ENCODE data around the gene OSBPL6.

The OSBPL6 gene

GRCh38 chr2:178270338-178270737, 76.0 kb downstream of the OSBPL6 start:
- no peak overlapping the region for H3K4me2 ChIP-seq (ENCODE audit: low read depth, low read length)
- H3K4me1 ChIP-seq (ENCODE audit: low read length), result no peaks in the 10 kb centered on the region
- H3K9me2 ChIP-seq (replicated peaks; ENCODE audit: insufficient read depth, low read length), result no peaks in the 10 kb centered on the region
- H2AFZ ChIP-seq (ENCODE audit: low read length), result no peak overlapping the region
- no peak for DNase-seq
- H3K27ac ChIP-seq (ENCODE audit: low read length), result no peak overlapping the region
- H3K79me2 ChIP-seq (ENCODE audit: low read length), result no peaks in the 10 kb centered on the region
- H4K20me1 ChIP-seq (ENCODE audit: insufficient read depth, low read length), result no peaks in the 10 kb centered on the region
- no peaks in the 10 kb centered on the region for H3K36me3 ChIP-seq (replicated peaks; ENCODE audit: insufficient read depth, low read length)
- no peaks in the 10 kb centered on the region for H3F3A ChIP-seq (ENCODE audit: insufficient read depth, low read length)
- H3K9me3 ChIP-seq (replicated peaks; ENCODE audit: insufficient read depth, low read length), result no peaks in the 10 kb centered on the region
- no peak overlapping the region for H3K9ac ChIP-seq (ENCODE audit: low read length)
- TF ChIP-seq CTCF (IDR thresholded peaks at IDR 0.05; ENCODE audit: low read length), result no peak
- TF ChIP-seq EZH2phosphoT487 (IDR thresholded peaks at IDR 0.05; ENCODE audit: low read length), result no peak
- no peak for TF ChIP-seq EZH2 (optimal IDR thresholded peaks at IDR 0.05; ENCODE audit: low read depth, low read length)
- no peaks in the 10 kb centered on the region for H3K27me3 ChIP-seq (replicated peaks; ENCODE audit: insufficient read depth, low read length)
- H3K4me3 ChIP-seq (ENCODE audit: low read length), result no peak overlapping the region

GRCh38 chr2:178271094-178271493, 76.8 kb downstream of the OSBPL6 start:
- H3K9ac ChIP-seq (ENCODE audit: low read length), result no peak overlapping the region

GRCh38 chr2:178271629-178272333, 77.5 kb downstream of the OSBPL6 start:
- no peaks in the 10 kb centered on the region for H3K27me3 ChIP-seq (replicated peaks; ENCODE audit: insufficient read depth, low read length)
- TF ChIP-seq EZH2 (optimal IDR thresholded peaks at IDR 0.05; ENCODE audit: low read depth, low read length), result no peak
- no peak overlapping the region for H2AFZ ChIP-seq (ENCODE audit: low read length)
- no peak overlapping the region for H3K4me2 ChIP-seq (ENCODE audit: low read depth, low read length)
- DNase-seq, result no peak
- H4K20me1 ChIP-seq (ENCODE audit: insufficient read depth, low read length), result no peaks in the 10 kb centered on the region
- no peaks in the 10 kb centered on the region for H3K79me2 ChIP-seq (ENCODE audit: low read length)
- no peaks in the 10 kb centered on the region for H3K4me1 ChIP-seq (ENCODE audit: low read length)
- H3K9me2 ChIP-seq (replicated peaks; ENCODE audit: insufficient read depth, low read length), result no peaks in the 10 kb centered on the region
- H3K36me3 ChIP-seq (replicated peaks; ENCODE audit: insufficient read depth, low read length), result no peaks in the 10 kb centered on the region
- H3K9me3 ChIP-seq (replicated peaks; ENCODE audit: insufficient read depth, low read length), result no peaks in the 10 kb centered on the region
- no peak overlapping the region for H3K27ac ChIP-seq (ENCODE audit: low read length)
- H3K4me3 ChIP-seq (ENCODE audit: low read length), result no peak overlapping the region
- H3F3A ChIP-seq (ENCODE audit: insufficient read depth, low read length), result no peaks in the 10 kb centered on the region
- no peak overlapping the region for H3K9ac ChIP-seq (ENCODE audit: low read length)

More at GRCh38 chr2:178271094-178271493, 76.8 kb downstream of the OSBPL6 start:
- no peaks in the 10 kb centered on the region for H3K36me3 ChIP-seq (replicated peaks; ENCODE audit: insufficient read depth, low read length)
- H3K9me3 ChIP-seq (replicated peaks; ENCODE audit: insufficient read depth, low read length), result no peaks in the 10 kb centered on the region
- no peaks in the 10 kb centered on the region for H3K27me3 ChIP-seq (replicated peaks; ENCODE audit: insufficient read depth, low read length)
- no peak overlapping the region for H3K4me2 ChIP-seq (ENCODE audit: low read depth, low read length)
- no peaks in the 10 kb centered on the region for H3K4me1 ChIP-seq (ENCODE audit: low read length)
- no peaks in the 10 kb centered on the region for H3F3A ChIP-seq (ENCODE audit: insufficient read depth, low read length)
- no peak overlapping the region for H3K27ac ChIP-seq (ENCODE audit: low read length)
- TF ChIP-seq CTCF (IDR thresholded peaks at IDR 0.05; ENCODE audit: low read length), result no peak
- no peak for TF ChIP-seq EZH2 (optimal IDR thresholded peaks at IDR 0.05; ENCODE audit: low read depth, low read length)
- TF ChIP-seq EZH2phosphoT487 (IDR thresholded peaks at IDR 0.05; ENCODE audit: low read length), result no peak
- no peak overlapping the region for H3K4me3 ChIP-seq (ENCODE audit: low read length)
- no peaks in the 10 kb centered on the region for H3K9me2 ChIP-seq (replicated peaks; ENCODE audit: insufficient read depth, low read length)
- no peak for DNase-seq
- H3K79me2 ChIP-seq (ENCODE audit: low read length), result no peaks in the 10 kb centered on the region
- H2AFZ ChIP-seq (ENCODE audit: low read length), result no peak overlapping the region
- H4K20me1 ChIP-seq (ENCODE audit: insufficient read depth, low read length), result no peaks in the 10 kb centered on the region

- Histone ChIP-seq H3K79me2 (ENCODE audit: low read length) (no peaks in the 10 kb centered on the region), H2AFZ (ENCODE audit: low read length) (no peak overlapping the region), H3K4me1 (ENCODE audit: low read length) (no peaks in the 10 kb centered on the region), H3K36me3 (replicated peaks; ENCODE audit: insufficient read depth, low read length) (no peaks in the 10 kb centered on the region), H3F3A (ENCODE audit: insufficient read depth, low read length) (no peaks in the 10 kb centered on the region), H3K4me2 (ENCODE audit: low read depth, low read length) (no peak overlapping the region), H3K27ac (ENCODE audit: low read length) (no peak overlapping the region), H3K4me3 (ENCODE audit: low read length) (no peak overlapping the region), H3K27me3 (replicated peaks; ENCODE audit: insufficient read depth, low read length) (no peaks in the 10 kb centered on the region), H4K20me1 (ENCODE audit: insufficient read depth, low read length) (no peaks in the 10 kb centered on the region), H3K9me2 (replicated peaks; ENCODE audit: insufficient read depth, low read length) (no peaks in the 10 kb centered on the region), H3K9me3 (replicated peaks; ENCODE audit: insufficient read depth, low read length) (no peaks in the 10 kb centered on the region), H3K9ac (ENCODE audit: low read length) (no peak overlapping the region)
- DNase-seq, result no peak
- TF ChIP-seq CTCF (IDR thresholded peaks at IDR 0.05; ENCODE audit: low read length), result no peak
Observed at GRCh38 chr2:178273787-178274360, 79.6 kb downstream of the OSBPL6 start.
